HG02610 (cell line): ENCODE results near the gene AGAP5.
"Not testable (repeated sequence)": the region's sequence is repeated elsewhere in the genome, so short reads cannot be mapped to it uniquely, and the experiment has no call there.

Experiments
- ATAC-seq: cut with Tn5 transposase; IDR thresholded peaks from one replicate; pipeline ENCODE4 v1.9.1; 2021; ENCODE audit warnings: mild to moderate bottlenecking, moderate library complexity; ENCODE audit not compliant: unreplicated experiment

AGAP5 gene

DNA sequence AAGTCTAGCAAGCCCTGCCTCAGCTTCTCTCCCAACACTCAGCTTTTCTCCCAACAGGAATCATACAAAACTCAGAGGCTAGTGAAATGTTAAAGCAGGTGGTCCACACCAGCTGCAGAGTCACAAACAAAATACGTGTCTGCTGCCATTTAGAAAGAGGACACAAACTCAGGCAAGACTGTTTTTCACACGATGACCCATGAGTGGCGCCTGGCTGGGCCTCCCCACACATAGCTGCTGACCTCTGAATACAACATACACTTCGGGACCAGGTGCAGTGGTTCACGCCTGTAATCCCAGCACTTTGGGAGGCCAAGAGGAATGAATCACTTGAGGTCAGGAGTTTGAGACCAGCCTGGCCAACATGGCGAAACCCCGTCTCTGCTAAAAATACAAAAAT, 35.2 kb downstream of the AGAP5 start:
- not testable (repeated sequence) for ATAC-seq

GRCh38 chr10:73655990-73656298, 42.0 kb downstream of the AGAP5 start, which contains the start of gene SYNPO2L:
Gene SYNPO2L, minus strand, starts transcription at chr10:73656029. Its CDS starts 107 bp downstream, at chr10:73655922.
- no peak for ATAC-seq

DNA sequence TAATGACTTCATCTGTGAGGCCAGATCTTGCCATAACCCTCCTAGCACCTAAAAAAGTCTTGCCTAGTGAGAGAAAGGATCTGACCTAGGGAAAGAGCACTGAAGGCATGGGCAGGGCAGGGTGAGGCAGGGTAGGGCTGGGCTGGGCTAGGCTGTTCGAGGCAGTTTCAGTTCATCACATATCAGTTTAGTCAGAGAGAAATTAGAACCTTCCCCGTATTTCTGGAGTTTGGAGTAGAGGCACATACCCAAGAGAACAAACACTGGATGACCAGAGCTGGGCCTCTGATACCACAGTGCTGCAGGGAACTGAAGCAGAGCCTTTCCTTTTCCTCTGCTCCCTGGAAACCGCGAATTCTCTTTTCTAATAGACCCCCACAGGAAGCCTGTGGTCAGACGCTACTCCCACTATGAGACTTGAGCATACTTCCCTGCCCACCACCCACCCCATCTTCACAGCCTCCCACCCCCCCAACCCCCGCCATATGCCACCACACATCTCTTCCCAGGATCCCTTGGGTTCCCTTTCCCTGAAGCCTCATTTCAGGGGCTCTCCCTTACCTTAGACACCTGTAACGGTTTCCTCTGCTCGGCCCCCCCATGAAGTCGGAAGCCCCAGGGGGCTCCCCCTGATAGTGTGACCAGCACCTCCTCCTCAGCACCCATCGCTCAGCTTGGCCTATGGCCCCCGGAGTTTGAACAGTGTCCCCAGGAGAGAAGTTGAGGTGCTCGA, 42.5 kb downstream of the AGAP5 start:
- ATAC-seq = no peak

- no peak for ATAC-seq
Observed at GRCh38 chr10:73653701-73654100, 44.2 kb downstream of the AGAP5 start.

- ATAC-seq = no peak
Observed at GRCh38 chr10:73653195-73653594, 44.7 kb downstream of the AGAP5 start.

- ATAC-seq = peak; percentile 57
Observed at GRCh38 chr10:73650537-73651331, 47.2 kb downstream of the AGAP5 start.

DNA sequence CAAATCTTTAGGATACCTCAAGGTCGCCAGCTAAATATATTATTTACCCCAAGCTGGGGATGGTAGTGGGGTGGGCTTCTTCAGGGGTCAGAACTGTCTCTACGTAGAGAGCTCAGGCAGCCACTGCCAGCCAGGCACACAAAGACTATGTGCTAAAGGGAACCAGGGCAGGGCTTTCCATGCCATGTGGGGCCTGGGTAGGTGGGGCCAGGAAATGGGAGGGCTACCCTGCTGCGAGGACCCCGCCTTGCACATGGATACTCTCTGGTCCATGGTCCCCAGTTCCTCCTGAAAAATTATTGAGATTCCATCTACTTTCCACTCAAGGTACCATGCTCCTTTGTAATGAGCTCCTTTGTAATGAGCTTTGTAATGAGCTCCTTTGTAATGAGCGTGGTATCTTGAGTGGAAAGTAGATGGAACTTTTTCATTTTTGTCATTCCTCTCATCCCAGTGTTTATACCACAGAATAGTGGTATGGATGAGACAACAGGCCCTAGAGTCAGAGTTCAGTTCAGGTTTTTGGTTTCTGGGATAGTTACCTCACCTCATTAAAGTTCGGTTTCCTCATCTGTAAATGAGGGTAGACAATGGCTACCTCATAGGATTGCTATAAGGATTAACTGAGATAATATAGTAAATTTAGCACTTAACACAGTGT, 47.9 kb downstream of the AGAP5 start:
- ATAC-seq = no peak

- ATAC-seq = no peak
Observed at GRCh38 chr10:73648975-73649829, 48.7 kb downstream of the AGAP5 start.

DNA sequence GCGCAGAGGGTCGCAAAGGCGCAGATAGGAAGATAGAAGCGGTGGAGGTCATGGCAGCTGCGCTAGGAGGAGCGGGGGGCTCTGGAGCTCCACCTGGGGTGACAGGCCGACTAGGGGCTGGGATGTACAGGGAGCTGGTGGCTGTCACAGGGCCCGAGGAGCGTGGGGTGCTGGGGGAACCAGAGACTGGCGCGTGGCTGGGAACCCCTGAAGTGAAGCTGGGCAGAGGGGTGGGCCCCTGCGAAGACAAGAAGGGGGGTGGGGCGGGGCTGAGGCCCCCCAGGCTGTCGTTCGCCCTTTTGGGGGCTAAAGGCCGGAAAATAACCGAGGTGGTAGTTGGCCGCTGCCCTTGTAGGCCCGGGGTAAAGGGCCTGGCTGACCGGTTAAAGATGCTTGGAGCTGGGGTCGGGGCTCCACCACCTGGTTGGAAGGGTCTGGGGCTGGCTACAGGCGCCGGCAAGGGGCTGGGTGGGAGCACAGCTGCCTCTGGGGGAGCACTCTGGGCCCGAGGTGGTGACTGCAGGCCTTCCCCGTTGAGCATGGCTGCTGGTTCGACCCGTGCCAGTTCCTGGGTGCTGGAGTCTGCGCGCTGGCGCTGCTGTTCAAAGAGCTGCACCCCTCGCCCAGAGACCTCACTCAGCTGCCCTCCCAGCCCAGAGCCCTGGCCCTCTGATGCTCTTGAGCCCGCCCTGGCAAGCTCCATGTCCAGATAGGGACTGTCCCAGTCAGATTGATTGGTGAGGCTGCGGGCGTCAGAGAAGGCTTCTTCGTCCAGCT, 49.8 kb downstream of the AGAP5 start:
- no peak for ATAC-seq

DNA sequence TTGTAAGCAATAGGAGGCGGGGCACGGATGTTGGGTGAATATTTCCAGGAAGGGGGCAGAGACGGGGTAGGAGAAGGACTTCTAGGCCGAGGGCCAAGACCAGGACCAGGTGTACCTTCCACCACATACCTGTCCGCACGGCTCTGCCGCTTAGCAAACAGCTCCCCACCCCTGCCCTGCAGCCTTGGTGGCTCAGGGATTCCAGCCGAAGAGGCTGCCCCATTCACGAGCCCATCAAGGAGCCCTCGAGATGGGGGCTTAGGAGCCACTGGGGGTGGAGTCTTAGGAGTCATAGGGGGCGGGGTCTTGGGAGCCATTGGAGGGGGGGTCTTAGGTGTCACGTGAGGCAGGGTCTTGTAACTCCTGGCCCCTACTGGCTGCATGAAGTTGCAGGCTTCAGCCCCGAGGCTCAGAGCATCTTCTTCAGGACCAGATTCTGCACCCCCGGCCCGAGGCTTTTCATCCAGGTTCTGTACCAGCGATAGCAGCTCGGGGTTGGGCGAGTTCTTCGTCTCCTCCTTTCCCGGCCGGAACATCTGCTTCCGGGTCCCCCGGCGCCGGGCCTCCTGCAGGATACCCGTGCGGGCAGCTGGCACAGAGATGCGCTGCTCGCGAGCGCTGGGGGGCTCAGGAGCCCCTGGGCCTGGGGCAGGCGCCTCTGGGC, 50.6 kb downstream of the AGAP5 start:
- ATAC-seq = no peak

DNA sequence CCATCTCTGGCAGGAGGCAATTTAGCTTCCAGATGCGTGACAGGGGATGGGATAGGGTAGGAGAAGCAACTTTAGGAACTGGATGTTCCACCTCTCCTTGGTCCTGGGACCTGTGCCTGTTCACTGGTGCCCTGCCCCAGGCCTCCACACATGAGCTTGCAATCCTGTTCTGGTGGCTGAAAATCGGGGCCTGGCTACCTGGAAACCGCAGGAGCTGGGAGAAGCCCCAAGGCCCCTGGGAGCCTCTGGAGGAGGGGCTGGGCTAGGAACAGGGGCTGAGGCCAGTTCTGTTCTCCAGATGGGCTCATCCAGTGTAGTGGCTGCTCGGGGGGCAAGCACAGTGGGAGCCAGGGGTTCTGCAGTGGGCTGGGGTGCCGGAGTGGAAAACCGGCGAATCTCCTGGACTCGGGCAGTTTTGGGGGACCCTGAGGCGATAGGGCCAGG, 51.3 kb downstream of the AGAP5 start:
- ATAC-seq = no peak

DNA sequence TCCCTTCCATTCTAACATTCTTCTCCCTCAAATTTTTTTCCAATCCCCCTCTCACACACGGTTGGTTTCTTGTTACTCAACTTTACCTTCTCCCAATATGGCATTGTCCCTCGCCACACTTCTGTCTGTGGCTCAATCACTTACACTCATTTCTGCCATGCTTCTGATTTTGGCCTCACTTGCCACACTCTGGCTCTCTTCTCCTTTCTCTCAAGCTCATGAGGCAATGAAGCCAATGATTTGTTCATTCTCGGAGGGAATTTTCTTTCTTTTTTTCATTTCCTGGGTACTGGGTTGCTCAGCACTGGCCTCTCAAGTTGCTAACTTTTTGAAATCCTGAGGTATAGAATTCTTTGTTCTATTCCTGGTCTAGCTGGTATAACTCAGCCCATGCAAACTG, 52.7 kb downstream of the AGAP5 start:
- no peak for ATAC-seq

DNA sequence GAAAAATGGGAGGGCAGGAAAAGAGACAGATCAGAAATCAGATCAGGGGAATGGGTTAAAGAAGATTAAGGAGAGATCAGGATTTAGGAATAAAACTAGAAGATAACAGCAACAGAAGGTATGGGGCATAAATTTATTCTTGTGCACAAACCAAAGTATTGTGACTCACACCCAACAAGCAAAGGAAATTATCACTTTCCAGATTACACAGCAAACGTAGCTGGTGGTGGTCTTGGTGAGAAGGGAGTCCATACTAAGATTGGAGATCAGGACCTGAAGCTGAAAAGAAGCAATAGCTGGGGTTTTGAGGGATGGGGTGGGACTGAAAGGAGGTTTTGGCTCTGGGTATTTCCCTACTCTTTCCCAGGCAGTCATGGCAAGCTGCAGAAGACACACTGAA, 53.1 kb downstream of the AGAP5 start:
- ATAC-seq = no peak

- ATAC-seq = no peak
Observed at GRCh38 chr10:73644015-73644743, 53.7 kb downstream of the AGAP5 start.

DNA sequence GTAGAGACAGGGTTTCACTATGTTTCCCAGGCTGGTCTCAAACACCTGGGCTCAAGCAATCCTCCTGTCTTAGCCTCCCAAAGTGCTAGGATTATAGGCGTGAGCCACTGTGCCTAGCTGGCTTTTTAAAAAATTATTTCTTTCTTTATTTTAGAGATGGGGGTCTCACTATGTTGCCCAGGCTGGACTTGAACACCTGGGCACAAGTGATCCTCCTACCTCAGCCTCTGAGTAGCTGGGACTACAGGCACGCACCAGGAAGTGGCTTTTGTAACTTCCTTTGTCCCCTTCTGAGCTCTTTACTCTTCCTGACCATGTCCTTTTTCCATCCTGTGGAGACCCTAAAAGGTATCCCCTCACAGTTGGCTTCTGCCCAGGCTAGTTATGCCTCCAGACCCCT, 54.5 kb downstream of the AGAP5 start:
- ATAC-seq = no peak

GRCh38 chr10:73641328-73642060, 56.4 kb downstream of the AGAP5 start, which contains the start of gene MYOZ1:
Gene MYOZ1, minus strand, starts transcription at chr10:73641474. Its CDS starts 1,457 bp downstream, at chr10:73640017.
- no peak for ATAC-seq

- ATAC-seq = no peak
Observed at GRCh38 chr10:73639286-73639685, 58.6 kb downstream of the AGAP5 start.

GRCh38 chr10:73635781-73636180, 62.1 kb downstream of the AGAP5 start:
- no peak for ATAC-seq
